NCI-H2107 treated with DMSO at 0.1 percent for 48 hours (cell line): Measurements from ENCODE around the gene RFWD3.
"Not testable (repeated sequence)": the region's sequence is repeated elsewhere in the genome, so short reads cannot be mapped to it uniquely, and the experiment has no call there.

Experiments used
- DNase-seq: peaks from one replicate; lab custom pipeline; 2025; ENCODE audit not compliant: unreplicated experiment; lab: John Stamatoyannopoulos, UW

Gene RFWD3

DNA sequence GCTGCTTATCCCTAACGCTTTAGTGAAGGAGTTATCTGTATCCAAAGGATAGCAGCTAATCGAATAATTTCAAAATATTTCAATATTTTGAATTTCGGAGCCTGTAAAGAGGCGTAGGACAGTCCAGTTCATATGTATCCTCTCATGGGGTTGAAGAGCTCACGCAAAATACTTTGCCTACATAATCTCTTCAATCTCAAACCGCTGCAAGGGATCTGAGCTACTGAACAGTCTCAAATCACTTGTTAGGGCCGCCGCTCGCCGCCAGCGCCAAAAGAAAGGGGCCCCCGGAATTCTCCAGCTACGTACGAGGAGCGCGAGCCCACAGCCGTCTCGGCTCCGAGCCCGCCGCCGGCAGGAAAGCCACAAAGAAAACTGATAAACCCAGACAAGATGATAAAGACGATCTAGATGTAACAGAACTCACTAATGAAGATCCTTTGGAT lies 601 bp upstream of the RFWD3 start:
- no peak for DNase-seq

DNA sequence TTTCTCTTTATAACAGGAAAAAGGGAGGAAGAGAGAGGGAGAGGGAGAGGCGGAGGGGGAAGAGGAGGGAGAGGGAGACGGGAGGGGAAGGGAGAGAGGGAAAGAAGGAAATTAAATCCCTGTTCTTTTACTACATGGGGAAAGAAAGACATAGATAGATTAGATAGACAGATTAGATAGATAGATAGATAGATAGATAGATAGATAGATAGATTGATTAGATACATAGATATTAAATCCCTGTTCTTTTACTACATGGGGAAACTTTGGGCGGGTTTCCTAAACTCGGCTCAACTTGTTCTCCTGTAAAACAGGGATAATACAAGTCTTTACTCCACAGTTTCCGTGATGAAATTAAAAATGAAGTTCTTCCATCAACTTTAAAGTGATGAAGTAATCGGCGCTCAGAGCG lies 661 bp downstream of the RFWD3 start:
- DNase-seq, result no peak

DNA sequence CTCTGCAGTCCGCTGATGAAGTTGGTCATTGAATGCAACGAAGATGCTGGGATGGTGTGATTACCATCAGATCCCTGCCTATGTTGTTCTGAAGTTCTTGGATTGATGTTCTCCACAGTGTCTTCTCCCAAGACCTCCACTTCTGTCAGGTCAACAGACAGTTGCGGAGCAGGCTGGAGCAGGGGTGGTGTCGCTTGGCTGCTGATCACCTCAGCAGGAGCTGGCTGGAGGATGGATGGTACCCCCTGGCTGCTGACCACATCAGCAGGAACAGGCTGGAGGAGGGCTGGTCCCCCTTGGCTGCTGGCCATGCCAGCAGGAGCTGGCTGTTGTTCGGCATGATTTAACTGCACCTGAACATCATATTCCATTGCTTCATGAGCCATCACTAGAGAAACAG lies 5.6 kb downstream of the RFWD3 start:
- DNase-seq, result no peak

DNA sequence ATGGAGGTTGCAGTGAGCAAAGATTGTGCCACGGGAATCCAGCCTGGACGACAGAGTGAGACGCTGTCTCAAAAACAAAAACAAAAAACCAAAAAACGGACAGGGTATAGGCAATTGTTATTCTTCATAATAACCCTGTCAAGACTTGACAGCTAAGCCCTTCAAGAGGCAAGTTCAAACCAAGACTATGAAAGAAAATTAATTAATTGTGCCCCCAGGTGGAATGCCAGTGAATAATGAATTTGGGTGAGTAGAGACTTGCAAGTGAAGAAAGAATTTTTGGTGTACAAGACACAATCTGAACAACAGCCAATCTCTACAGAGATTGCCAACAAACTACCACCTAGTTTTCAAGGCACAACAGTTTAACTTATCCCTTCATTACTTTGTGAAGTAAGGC lies 6.3 kb downstream of the RFWD3 start:
- DNase-seq, result no peak

DNA sequence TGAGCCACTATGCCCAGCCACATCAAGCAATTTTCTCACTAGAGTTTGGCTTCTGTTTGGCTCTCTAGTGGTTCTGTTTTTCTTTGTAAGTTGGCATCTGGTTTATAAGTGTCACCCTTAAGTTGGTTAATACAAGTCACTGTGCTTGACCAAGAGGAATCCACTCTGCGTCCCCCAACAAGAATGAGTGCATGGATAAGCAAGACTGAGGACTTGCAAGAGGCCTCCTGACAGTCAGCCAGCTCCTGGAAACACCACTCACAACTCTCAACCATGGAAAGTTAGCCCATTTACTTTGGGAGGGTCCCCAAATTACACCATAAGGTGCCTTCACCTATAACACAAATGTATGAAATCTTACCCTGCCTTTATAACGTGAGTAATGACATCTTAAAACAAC lies 7.6 kb downstream of the RFWD3 start:
- no peak for DNase-seq

DNA sequence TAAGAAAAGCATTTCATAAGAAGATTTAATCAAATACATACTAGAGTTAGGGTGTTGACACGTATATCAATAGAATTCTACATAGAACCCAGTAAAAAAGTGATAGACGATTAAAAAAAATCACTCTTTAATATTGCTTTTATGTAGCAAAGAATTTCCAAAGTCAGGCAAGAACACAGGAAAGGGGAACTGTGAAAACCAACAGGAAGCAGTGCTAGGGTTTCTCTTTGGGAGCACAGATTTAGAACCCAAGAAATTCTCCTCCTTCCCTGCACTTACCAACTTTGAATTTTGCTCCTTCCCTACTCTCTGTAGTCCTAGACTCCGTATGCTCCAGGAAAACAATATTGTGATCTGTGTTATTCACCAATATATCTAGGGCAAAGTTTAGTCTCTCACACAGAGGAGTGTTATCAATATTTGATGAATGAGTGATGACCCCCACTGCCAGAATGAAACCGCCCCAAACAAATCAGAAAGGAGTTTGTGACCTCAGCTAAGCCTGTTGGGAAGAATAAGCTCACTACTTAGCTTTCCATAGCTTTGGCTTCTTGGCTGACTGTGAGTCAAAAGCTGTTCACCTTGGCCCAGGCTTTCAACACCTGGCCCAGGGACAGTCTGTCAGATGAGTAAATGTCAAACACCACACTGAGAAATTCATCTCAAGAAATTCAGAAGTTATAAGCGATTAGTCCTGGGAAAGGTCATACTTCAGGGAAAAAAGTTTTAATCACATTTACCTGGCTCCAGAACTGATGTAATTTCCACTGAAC lies 8.6 kb downstream of the RFWD3 start:
- no peak for DNase-seq

DNA sequence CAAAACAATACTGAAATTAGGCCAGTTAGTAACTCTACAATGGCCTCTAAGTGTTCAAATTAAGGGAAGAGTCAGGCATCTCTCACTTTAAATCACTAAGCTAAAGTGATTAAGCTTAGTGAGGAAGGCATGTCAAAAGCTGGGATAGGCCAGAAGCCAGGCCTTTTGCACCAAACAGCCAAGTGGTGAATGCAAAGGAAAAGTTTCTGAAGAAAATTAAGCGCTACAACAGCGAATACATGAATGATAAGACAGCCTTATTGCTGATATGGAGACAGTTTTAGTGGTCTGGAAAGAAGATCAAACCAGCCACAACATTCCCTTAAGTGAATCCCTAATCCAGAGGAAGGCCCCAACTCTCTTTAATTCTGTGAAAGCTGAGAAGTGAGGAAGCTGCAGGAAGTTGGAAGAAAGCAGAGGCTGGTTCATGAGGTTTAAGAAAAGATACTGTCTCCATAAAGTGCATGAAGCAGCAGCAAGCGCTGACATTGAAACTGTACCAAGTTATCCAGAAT lies 12.1 kb downstream of the RFWD3 start:
- DNase-seq, result no peak

DNA sequence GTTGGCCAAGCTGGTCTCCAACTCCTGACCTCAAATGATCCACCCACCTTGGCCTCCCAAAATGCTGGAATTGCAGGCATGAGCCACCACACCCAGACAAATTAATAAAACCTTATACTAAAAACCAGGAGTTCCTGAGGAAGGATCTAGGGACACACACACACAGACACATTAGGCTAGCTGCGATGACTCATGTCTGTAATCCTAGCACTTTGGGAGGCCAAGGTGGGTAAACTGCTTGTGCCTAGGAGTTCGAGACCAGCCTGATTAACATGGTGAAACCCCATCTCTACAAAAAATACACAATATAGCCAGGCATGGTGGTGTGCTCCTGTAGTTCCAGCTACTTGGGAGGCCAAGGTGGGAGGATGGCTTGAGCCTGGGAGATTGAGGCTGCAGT lies 13.8 kb downstream of the RFWD3 start:
- not testable (repeated sequence) for DNase-seq

DNA sequence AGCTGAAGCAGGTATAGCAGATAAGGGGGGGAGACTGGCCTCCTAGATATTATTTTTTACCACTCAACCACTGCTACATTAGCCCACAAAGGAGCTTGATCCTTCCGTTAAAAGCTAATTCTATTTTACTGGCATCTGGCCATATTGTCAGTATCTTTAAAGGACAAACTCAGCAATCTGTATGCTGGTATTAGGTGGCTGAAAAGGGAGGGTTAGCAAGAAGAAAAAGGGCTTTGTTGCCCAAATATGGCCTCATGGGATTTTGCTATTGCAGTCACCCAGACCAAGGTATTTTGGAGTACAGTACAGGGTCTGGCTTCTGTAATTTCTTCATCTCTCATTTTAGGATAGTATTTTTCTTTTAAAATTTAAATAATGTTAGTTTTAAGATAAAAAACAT lies 14.4 kb downstream of the RFWD3 start:
- DNase-seq, result no peak

DNA sequence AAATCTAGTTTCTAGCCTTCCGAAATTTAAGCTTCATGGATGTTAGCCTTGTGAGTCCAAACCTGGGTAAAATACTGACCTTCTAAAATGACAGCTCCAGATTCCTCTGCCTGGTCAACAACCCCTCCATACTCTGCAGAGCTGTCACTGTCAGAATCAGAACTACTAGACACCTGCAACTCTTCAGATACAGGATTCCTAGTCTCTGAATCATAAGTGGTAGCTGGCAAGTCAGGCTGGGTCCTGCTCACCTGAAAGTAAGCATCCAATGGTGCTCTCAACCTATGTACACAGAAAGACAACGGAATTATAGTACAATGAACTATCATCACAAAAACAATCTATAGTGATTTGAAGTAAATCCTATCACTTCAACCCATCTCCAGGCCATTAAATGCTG lies 14.8 kb downstream of the RFWD3 start:
- no peak for DNase-seq

DNA sequence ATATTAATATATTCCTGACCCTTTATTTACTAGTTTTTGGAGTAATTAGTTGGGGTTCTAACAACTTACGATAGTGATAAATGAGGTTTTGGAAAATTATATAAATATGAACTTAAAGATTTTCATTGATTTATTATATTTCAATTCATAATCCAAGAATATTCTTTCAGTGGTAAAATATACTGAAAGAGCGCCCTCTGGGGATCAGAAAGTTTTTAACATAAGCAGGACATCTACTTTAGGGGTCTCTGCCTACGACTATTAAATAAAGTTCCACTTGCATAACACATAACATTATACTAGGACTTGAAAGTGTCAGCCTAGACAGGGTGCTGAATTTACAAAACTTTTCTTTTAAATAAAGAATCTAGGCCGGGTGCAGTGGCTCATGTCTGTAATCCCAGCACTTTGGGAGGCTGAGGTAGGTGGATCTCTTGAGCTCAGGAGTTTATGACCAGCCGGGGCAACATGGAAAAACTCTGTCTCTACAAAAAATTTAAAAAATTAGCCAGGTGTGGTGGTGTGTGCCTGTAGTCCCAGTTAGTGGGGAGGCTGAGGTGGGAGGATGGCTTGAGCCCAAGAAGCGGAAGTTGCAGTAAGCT lies 15.6 kb downstream of the RFWD3 start:
- no peak for DNase-seq

DNA sequence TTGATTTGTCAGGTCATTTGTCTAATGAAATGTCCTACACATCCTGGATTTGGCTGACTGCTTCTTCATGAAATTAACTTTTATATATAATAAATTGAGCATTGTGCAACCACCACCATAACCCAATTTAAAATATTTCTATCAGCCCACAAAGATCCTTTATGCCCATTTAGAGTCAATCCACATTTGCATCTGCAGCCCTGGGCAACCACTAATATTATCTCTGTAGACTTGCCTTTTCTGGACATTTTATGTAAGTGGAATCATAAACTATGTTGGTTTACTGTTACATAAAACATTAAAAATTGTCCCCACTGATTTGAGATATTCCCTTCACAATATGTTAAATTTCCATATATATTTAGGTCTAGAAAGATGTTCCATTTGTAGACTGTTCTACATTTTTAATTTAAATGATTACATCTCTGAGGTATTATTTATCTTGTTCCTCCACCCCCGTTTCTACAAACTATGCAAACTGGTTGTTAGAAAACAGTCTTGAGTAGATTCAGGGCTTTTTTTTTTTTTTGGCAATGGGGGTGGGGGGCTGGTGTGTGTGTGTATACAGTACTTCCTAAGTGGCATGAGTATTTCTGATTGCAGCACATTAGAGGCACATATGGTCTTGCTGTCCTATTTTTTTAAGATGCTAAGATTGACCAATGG lies 16.7 kb downstream of the RFWD3 start:
- no peak for DNase-seq

DNA sequence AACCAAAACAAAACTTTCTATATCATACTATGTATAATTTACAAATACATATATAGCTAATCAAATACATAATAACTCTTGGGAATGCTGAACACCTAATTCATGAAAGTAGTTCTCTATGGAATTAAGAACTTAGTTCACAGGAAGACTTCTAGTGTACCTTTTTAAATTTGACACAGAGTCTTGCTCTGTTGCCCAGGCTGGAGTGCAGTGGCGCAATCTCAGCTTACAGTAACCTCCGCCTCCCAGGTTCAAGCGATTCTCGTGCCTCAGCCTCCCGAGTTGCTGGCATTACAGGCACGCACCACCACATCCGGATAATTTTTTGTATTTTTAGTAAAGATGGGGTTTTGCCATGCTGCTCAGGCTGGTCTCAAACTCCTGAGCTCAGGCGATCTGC lies 24.7 kb downstream of the RFWD3 start:
- no peak for DNase-seq

DNA sequence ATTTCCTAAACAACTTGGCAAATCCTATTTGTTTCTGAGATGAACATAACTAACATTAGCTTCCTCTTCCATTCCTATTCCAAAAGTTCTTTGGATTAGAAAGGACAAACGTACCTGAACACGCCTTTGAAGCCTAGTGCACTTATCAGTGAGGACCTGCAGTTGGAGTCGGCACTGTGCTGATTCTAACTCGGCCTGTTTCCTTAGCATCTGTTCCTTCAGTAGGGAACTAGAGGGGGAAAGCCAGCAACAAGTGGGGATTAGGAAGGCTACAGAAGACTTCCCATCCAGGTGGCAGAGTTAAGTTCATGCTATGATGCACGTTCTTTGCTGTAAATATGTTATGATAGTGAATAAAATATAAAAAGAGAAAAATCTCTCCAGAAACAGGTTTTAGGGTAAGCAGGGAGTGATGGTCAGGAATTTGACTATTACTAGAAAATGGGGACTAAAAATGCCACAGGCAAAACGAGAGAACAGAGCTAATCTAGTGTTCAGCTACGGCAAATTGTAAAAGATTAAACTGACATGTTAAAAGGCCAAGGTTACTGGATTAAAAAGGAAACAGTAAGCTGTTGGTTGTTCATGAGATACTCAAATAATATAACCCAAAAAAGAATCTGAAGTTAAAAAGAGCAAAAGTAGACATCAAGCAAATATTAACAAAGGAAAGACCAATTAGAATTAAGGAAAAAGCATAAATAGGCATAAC lies 28.8 kb downstream of the RFWD3 start:
- DNase-seq, result no peak

DNA sequence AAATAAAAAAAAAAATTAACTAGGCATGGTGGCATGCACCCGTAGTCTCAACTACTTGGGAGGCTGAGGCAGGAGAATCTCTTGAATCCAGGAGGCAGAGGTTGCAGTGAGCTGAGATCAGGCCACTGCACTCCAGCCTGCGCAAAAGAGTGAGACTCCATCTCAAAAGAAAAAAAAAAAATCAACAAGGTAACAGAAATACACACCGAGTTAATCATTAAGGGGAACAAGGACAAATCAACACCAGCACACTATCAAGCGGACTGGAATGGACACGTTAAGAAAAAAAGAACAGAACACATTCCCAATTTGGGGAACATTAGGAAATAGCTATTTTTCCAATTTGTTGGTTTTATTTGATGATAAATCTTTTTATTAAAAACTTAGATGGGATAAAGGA lies 31.4 kb downstream of the RFWD3 start:
- DNase-seq, result no peak

DNA sequence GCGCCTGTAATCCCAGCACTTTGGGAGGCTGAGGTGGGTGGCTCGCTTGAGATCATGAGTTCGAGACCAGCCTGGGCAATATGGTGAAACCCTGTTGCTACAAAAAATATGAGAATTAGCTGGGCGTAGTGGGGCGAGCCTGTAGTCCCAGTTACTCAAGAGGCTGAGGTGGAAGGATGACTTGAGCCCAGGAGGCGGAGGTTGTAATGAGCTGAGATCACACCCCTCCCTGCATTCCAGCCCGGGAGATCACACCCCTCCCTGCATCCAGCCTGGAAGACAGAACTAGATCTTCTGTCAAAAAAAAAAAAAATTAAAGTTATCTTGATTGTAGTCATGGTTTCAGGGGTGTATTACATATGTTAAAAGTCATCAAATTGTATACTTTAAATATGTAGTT lies 33.0 kb downstream of the RFWD3 start:
- DNase-seq, result no peak

DNA sequence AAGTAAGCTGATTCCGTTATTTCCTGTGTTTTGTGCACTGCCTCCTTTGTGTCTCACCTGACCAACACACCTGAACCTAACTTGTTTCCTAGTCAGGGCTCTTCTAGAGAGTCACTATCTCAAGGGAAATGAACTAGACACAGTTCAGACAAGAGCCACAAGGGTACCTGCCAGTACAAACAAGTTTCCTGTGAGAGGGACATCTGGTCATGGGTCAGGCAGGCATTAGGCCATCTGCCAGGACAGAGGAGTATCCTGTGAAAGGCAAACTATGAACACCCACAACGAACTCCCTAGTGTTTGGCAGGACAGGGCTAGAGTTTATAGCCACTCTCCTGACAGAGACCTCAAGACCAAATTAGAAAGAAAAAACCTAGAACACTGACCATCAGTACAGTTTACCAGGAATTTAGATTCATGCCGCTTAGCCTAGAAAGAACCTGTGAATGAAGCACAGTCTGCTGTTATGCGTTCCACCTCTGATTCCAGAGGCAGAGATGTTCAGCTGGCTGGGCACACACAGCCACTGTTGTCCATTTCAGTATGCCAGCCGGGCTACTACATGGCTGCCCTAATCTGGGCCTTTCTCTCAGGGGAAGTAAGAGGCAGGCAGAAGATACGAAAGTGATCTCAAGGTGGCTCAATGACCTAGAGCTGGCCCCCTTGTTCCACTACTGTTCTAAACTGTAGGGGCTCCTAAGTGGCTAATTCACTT lies 39.0 kb downstream of the RFWD3 start:
- DNase-seq, result no peak

DNA sequence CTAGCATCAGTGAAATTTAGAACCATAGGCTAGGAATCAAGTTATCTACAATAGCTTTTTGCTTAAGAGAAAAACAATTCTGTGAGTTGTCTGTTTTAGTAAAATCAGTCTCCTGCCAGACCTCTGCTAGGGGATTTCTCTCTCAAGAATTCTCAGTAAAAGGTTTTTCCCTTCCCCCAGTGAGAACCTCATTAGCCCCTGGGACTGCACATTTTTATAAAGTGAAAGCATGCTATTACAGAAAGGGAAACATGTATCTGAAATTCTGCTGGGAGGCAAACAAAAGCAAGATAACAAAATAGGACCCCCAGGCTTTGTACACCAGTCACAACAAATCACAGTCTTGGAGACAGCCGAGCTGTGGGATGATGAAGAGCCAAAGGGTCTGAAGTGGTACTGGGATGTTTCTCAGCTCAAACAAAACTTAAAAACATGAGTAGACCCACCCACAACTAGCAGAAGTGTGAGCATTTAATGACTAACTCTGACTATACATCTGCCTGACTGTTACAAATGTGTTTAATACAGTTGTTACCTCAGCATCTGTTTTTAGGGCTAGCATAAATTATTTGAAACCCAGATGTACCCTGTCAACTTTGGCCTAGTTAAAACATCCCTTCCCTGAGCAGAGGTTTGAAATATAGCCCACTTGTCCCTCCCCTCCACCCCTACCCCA lies 39.8 kb downstream of the RFWD3 start:
- no peak for DNase-seq

DNA sequence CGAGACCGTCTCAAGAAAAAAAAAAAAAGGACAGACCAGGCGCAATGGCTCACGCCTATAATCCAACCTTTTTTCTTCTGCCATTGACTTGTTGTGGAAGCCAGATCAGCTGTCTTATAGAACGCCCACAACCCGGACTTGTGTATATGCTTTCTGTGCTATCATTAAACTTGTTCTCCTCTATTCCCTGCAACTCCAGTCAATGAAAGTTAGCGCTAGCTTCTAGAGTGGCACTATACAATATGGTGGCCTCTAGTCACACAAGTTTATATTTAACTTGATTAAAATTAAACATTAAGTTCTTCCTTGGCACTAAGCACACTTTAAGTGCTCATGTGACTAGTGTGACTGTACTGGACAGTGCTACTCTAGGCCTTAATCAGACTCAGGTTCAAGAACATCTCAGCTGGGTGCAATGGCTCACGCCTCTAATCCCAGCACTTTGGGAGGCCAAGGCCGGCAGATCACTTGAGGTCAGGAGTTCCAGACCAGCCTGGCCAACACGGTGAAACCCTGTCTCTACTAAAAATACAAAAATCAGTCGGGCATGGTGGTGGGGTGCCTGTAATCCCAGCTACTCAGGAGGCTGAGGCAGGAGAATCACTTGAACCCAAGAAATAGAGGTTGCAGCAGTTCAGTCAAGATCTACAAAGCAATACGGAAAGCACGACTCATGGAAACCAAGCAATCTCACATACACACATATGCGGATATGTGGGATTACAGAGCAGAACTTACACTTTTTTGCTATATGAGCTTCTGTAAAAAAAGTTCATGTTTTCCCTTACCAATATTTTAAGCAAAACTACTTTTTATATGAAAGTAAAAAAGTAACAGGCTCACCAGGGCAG lies 41.0 kb downstream of the RFWD3 start:
- DNase-seq, result no peak
